Epidermal melanocyte (primary cell): ENCODE data around the gene BCL11B.

Source experiments
- DNase-seq: peaks from one replicate; pipeline ENCODE4 v3.0.0; 2011; ENCODE audit warnings: low spot score; ENCODE audit not compliant: insufficient read length

The BCL11B gene

GRCh38 chr14:99255621-99256482, 16.1 kb downstream of the BCL11B start:
- DNase-seq, result no peak

GRCh38 chr14:99254328-99255009, 17.5 kb downstream of the BCL11B start:
- DNase-seq, result no peak

GRCh38 chr14:99253890-99254289, 18.1 kb downstream of the BCL11B start:
- no peak for DNase-seq

- DNase-seq, result no peak
Measured at GRCh38 chr14:99252940-99253868, 18.8 kb downstream of the BCL11B start.

- DNase-seq, result no peak
Measured at GRCh38 chr14:99252443-99252939, 19.5 kb downstream of the BCL11B start.

GRCh38 chr14:99251721-99252120, 20.3 kb downstream of the BCL11B start:
- no peak for DNase-seq

GRCh38 chr14:99250636-99251208, 21.3 kb downstream of the BCL11B start:
- DNase-seq, result no peak

- DNase-seq, result no peak
Measured at GRCh38 chr14:99249389-99249788, 22.6 kb downstream of the BCL11B start.

- no peak for DNase-seq
Measured at GRCh38 chr14:99248761-99249171, 23.2 kb downstream of the BCL11B start.

- no peak for DNase-seq
Measured at GRCh38 chr14:99247772-99248171, 24.2 kb downstream of the BCL11B start.

- DNase-seq, result no peak
Measured at GRCh38 chr14:99247101-99247729, 24.8 kb downstream of the BCL11B start.

- no peak for DNase-seq
Measured at GRCh38 chr14:99246536-99247097, 25.4 kb downstream of the BCL11B start.

GRCh38 chr14:99245564-99246511, 26.2 kb downstream of the BCL11B start:
- DNase-seq, result no peak

- no peak for DNase-seq
Measured at GRCh38 chr14:99244941-99245563, 26.9 kb downstream of the BCL11B start.

GRCh38 chr14:99244367-99244901, 27.6 kb downstream of the BCL11B start:
- no peak for DNase-seq

- DNase-seq, result no peak
Measured at GRCh38 chr14:99242816-99243721, 28.9 kb downstream of the BCL11B start.

GRCh38 chr14:99242238-99242637, 29.8 kb downstream of the BCL11B start:
- no peak for DNase-seq
